ENCODE measurements around the gene ACTN1.

DNA sequence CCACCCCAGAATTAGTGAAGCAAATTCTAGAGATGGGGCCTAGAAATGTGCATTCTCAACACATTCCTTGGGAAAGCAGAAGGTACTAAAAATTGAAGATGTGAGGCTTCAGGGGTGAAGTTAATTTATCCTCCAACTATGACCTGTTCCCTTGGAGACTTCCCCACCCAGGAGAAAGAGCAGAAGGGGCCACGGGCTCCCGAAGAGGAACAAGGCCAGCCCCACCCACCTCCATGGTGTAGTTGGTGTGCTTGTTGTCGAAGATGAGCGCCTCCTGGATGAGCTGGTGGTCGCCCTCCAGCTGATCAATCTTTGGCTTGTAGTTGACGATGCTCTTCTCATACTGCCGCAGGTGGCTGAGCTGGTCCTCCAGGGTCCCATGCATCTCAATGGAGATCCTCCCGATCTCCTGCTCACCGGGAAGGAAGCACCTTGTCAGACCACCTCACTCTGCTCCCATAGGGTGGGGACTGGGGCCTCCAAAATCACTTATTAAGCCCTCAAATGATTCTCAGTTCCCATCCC lies 98.5 kb downstream of the ACTN1 start:
- no peak for TF ChIP-seq GATA2 (IDR thresholded peaks at IDR 0.05; ENCODE audit: low read depth, low read length)
- no peak for TF ChIP-seq GATA3 (IDR thresholded peaks at IDR 0.05; ENCODE audit: low read depth, low read length)

Measured in SH-SY5Y (cell line).